ENCODE results near the gene OPA1. TPM values are rescaled to one million over a fixed set of nuclear protein-coding genes. Genes with fewer than 3 reads are reported as not detected.

The OPA1 gene
- total and polyA plus RNA-seq, 2 experiments from 2014 or later = 24.9 to 89.9 TPM

GRCh38 chr3:193645806-193646205, 52.8 kb downstream of the OPA1 start:
- H3K4me3 Mint-ChIP-seq = no peak overlapping the region
- TF ChIP-seq NANOG (IDR thresholded peaks at IDR 0.05; ENCODE audit: borderline replicate concordance) = no peak
- TF ChIP-seq POLR2AphosphoS5 (IDR thresholded peaks at IDR 0.05; ENCODE audit: low read depth) = no peak
- no peak for TF ChIP-seq JUNB (IDR thresholded peaks at IDR 0.05; ENCODE audit: unreplicated experiment)
- TF ChIP-seq EZH2phosphoT487 (IDR thresholded peaks at IDR 0.05; ENCODE audit: unreplicated experiment) = no peak
- no peak for TF ChIP-seq EZH2 (IDR thresholded peaks at IDR 0.05; ENCODE audit: low read depth, unreplicated experiment)
- TF ChIP-seq CTCF (conservative IDR thresholded peaks at IDR 0.05; ENCODE audit: low read depth in 2 of 2) = no peak
- no peak for TF ChIP-seq STAT1 (IDR thresholded peaks at IDR 0.05; ENCODE audit: unreplicated experiment)
- TF ChIP-seq ETS1 (IDR thresholded peaks at IDR 0.05) = no peak
- no peak for TF ChIP-seq ZNF114 (CRISPR knock-in tag; IDR thresholded peaks at IDR 0.05)
- TF ChIP-seq CREB1 (CRISPR knock-in tag; IDR thresholded peaks at IDR 0.05; ENCODE audit: low read depth) = no peak
- TF ChIP-seq ZNF462 (CRISPR knock-in tag; IDR thresholded peaks at IDR 0.05) = no peak
- TF ChIP-seq REST (IDR thresholded peaks at IDR 0.05; ENCODE audit: unreplicated experiment) = no peak
- Histone ChIP-seq H3K4me3 (no peak overlapping the region), H3K27me3 (ENCODE audit: insufficient read depth) (no peaks in the 10 kb centered on the region), H3K4me2 (no peak overlapping the region), H3K36me3 (ENCODE audit: insufficient read depth) (peaks cover 42% of the 10 kb centered on the region), H3K9me2 (ENCODE audit: insufficient read depth) (no peaks in the 10 kb centered on the region), H4K20me1 (replicated peaks; ENCODE audit: insufficient read depth) (no peaks in the 10 kb centered on the region), H3K4me1 (ENCODE audit: insufficient read depth) (no peaks in the 10 kb centered on the region; the same call in 1 of the 2 replicates), H3K79me2 (replicated peaks; ENCODE audit: insufficient read depth) (no peaks in the 10 kb centered on the region), H2AFZ (no peak overlapping the region), H3F3A (replicated peaks; ENCODE audit: low read depth) (no peaks in the 10 kb centered on the region), H3K27ac (ENCODE audit: low read depth) (no peak overlapping the region)
- ATAC-seq (no peak), DNase-seq (ENCODE audit: low spot score) (no peak)
- H3K27ac Mint-ChIP-seq = no peak overlapping the region
- peaks cover 43% of the 10 kb centered on the region for H3K36me3 Mint-ChIP-seq (ENCODE audit: low read depth)
- H3K9me3 Mint-ChIP-seq = no peaks in the 10 kb centered on the region
- no peaks in the 10 kb centered on the region for H3K27me3 Mint-ChIP-seq (ENCODE audit: insufficient read depth, low read depth, poor library complexity)
- H3K4me1 Mint-ChIP-seq = peaks cover 4% of the 10 kb centered on the region

Measured in GM23338 (cell line).